H9 (cell line): ENCODE data around the gene SSTR3. TPM values are rescaled to one million over a fixed set of nuclear protein-coding genes. Genes with fewer than 3 reads are reported as not detected.

Experiments
- DNase-seq: peaks from one replicate; pipeline ENCODE4 v3.0.0-alpha.2; 2017
- H2AFZ ChIP-seq: one replicate; pipeline ENCODE4 v1.6.1; 2013; ENCODE audit warnings: mild to moderate bottlenecking, low read length, control low read depth, moderate library complexity
- H2AK5ac ChIP-seq: 2 replicates; pipeline ENCODE4 v1.6.1; 2013; ENCODE audit warnings: low read length, control low read depth, mixed read lengths; ENCODE audit not compliant: insufficient read length
- H2BK120ac ChIP-seq: one replicate; pipeline ENCODE4 v1.6.1; 2013; ENCODE audit warnings: low read depth, mild to moderate bottlenecking, low read length, control low read depth, inconsistent platforms; ENCODE audit not compliant: poor library complexity, severe bottlenecking
- H2BK12ac ChIP-seq: 2 replicates; pipeline ENCODE4 v1.6.1; 2013; ENCODE audit warnings: low read length, control low read depth, mixed read lengths, low read depth; ENCODE audit not compliant: insufficient read length
- H2BK15ac ChIP-seq: 2 replicates; pipeline ENCODE4 v1.6.1; 2013; ENCODE audit warnings: low read depth, low read length, control low read depth
- H2BK20ac ChIP-seq: one replicate; pipeline ENCODE4 v1.6.1; 2013; ENCODE audit warnings: low read depth, mild to moderate bottlenecking, low read length, control low read depth, inconsistent platforms; ENCODE audit not compliant: poor library complexity, severe bottlenecking
- H2BK5ac ChIP-seq: 2 replicates; pipeline ENCODE4 v1.6.1; 2013; ENCODE audit warnings: low read length, control low read depth, mixed read lengths; ENCODE audit not compliant: insufficient read length
- H3K14ac ChIP-seq: 2 replicates; pipeline ENCODE4 v1.6.1; 2013; ENCODE audit warnings: low read length, control low read depth; ENCODE audit not compliant: insufficient read depth
- H3K18ac ChIP-seq: 2 replicates; pipeline ENCODE4 v1.6.1; 2013; ENCODE audit warnings: low read depth, mild to moderate bottlenecking, mixed read lengths, low read length, control low read depth; ENCODE audit not compliant: insufficient read length
- H3K23ac ChIP-seq: 2 replicates; pipeline ENCODE4 v1.6.1; 2013; ENCODE audit warnings: low read length, control low read depth, mixed read lengths, low read depth; ENCODE audit not compliant: insufficient read length
- H3K23me2 ChIP-seq: 2 replicates; pipeline ENCODE4 v1.6.1; 2013; ENCODE audit warnings: low read depth, mild to moderate bottlenecking, mixed read lengths, low read length, control low read depth; ENCODE audit not compliant: insufficient read length, poor library complexity, severe bottlenecking
- H3K27ac ChIP-seq: 2 replicates; pipeline ENCODE4 v1.5.1; 2013; ENCODE audit warnings: low read length, control low read depth, mixed read lengths, low read depth; ENCODE audit not compliant: insufficient read length
- H3K27me3 ChIP-seq: 2 replicates; pipeline ENCODE4 v1.6.1; 2013; ENCODE audit warnings: low read length, control low read depth, inconsistent platforms; ENCODE audit not compliant: insufficient read depth
- H3K4ac ChIP-seq: 2 replicates; pipeline ENCODE4 v1.6.1; 2013; ENCODE audit warnings: low read depth, mild to moderate bottlenecking, control low read depth, inconsistent platforms, low read length, moderate library complexity
- H3K4me1 ChIP-seq: 2 replicates; pipeline ENCODE4 v1.6.1; 2013; ENCODE audit warnings: low read length, control low read depth, inconsistent platforms; ENCODE audit not compliant: insufficient read depth
- H3K4me2 ChIP-seq: 2 replicates; pipeline ENCODE4 v1.6.1; 2013; ENCODE audit warnings: low read length, control low read depth, mixed read lengths; ENCODE audit not compliant: insufficient read length, insufficient read depth
- H3K56ac ChIP-seq: 2 replicates; pipeline ENCODE4 v1.6.1; 2013; ENCODE audit warnings: low read depth, mild to moderate bottlenecking, mixed read lengths, low read length, control low read depth; ENCODE audit not compliant: insufficient read length
- H3K79me1 ChIP-seq: 2 replicates; pipeline ENCODE4 v1.6.1; 2013; ENCODE audit warnings: low read depth, mild to moderate bottlenecking, moderate library complexity, low read length, control low read depth, inconsistent platforms; ENCODE audit not compliant: insufficient read depth, poor library complexity, severe bottlenecking
- H3K79me2 ChIP-seq: 2 replicates; pipeline ENCODE4 v1.6.1; 2013; ENCODE audit warnings: low read length, control low read depth, inconsistent platforms; ENCODE audit not compliant: insufficient read depth
- H3K9ac ChIP-seq: 2 replicates; pipeline ENCODE4 v1.6.1; 2013; ENCODE audit warnings: low read length, control low read depth, mixed read lengths; ENCODE audit not compliant: insufficient read length; ENCODE audit errors: extremely low read depth
- H3K9me3 ChIP-seq: one replicate; pipeline ENCODE4 v1.6.1; 2013; ENCODE audit warnings: low read depth, low read length, inconsistent platforms; ENCODE audit not compliant: control insufficient read depth
- H3T11ph ChIP-seq: one replicate; pipeline ENCODE4 v1.6.1; 2013; ENCODE audit warnings: mild to moderate bottlenecking, low read length, control low read depth, inconsistent platforms
- H4K20me1 ChIP-seq: one replicate; pipeline ENCODE4 v1.6.1; 2013; ENCODE audit not compliant: control insufficient read depth, insufficient read length, insufficient read depth
- H4K5ac ChIP-seq: 2 replicates; pipeline ENCODE4 v1.6.1; 2013; ENCODE audit warnings: low read depth, mild to moderate bottlenecking, mixed read lengths, low read length, control low read depth; ENCODE audit not compliant: insufficient read length
- H4K8ac ChIP-seq: replicated peaks from 2 replicates; pipeline ENCODE4 v1.6.1; 2013; ENCODE audit warnings: low read length, control low read depth, mixed read lengths, low read depth; ENCODE audit not compliant: insufficient read length
- H4K91ac ChIP-seq: 2 replicates; pipeline ENCODE4 v1.6.1; 2013; ENCODE audit warnings: low read depth, mild to moderate bottlenecking, moderate library complexity, mixed read lengths, low read length, control low read depth; ENCODE audit not compliant: insufficient read length
- H3K27ac Mint-ChIP-seq, 3 experiments: 2 replicates in 2 of 3; 3 replicates in 1 of 3; pipeline ENCODE4 v1.8.0; 2020 to 2021; ENCODE audit warnings: mixed read lengths in 3 of 3, mild to moderate bottlenecking in 1 of 3, moderate library complexity in 1 of 3
- H3K27me3 Mint-ChIP-seq: 2 replicates; pipeline ENCODE4 v1.8.0; 2021; ENCODE audit warnings: low read depth, mild to moderate bottlenecking, moderate library complexity, mixed read lengths
- H3K36me3 Mint-ChIP-seq, 3 experiments: 2 replicates in 2 of 3; 3 replicates in 1 of 3; pipeline ENCODE4 v1.8.0; 2020 to 2021; ENCODE audit warnings: low read depth in 3 of 3, mixed read lengths in 3 of 3; ENCODE audit not compliant: insufficient read depth in 1 of 3
- H3K4me1 Mint-ChIP-seq, 2 experiments: 2 replicates each; pipeline ENCODE4 v1.8.0; 2020; ENCODE audit warnings: mixed read lengths in 2 of 2
- H3K4me3 Mint-ChIP-seq, 2 experiments: 2 replicates in 1 of 2; 3 replicates in 1 of 2; pipeline ENCODE4 v1.8.0; 2020 to 2021; ENCODE audit warnings: mild to moderate bottlenecking in 2 of 2, mixed read lengths in 2 of 2, moderate library complexity in 1 of 2
- H3K9me3 Mint-ChIP-seq, 2 experiments: 2 replicates in 1 of 2; 3 replicates in 1 of 2; pipeline ENCODE4 v1.8.0; 2020; ENCODE audit warnings: mild to moderate bottlenecking in 2 of 2, mixed read lengths in 2 of 2, moderate library complexity in 1 of 2
- WGBS: extraction: QIAGEN DNeasy Blood & Tissue Kit; methylation state at CpG from one replicate; pipeline ENCODE4 v1.1.7; 2013; ENCODE audit warnings: missing lambda C conversion rate, low lambda C conversion rate, mixed read lengths; ENCODE audit not compliant: insufficient read length; ENCODE audit errors: extremely low coverage; 5-methylcytosine and 5-hydroxymethylcytosine counted together
- total RNA-seq: library from RNA; stranded (reverse); gene quantifications from 2 replicates; pipeline ENCODE4 v1.2.1, GENCODE V29; 2021
- TF ChIP-seq, protein P1 (sequence below): fragments of 200-600 bp; sonication (generic); conservative IDR thresholded peaks from 3 replicates; pipeline ENCODE4 v1.8.0; 2021; ENCODE audit warnings: antibody characterized with exemption, mild to moderate bottlenecking

The SSTR3 gene
- total RNA-seq, 1 experiment from 2014 or later: 0.68 TPM

DNA sequence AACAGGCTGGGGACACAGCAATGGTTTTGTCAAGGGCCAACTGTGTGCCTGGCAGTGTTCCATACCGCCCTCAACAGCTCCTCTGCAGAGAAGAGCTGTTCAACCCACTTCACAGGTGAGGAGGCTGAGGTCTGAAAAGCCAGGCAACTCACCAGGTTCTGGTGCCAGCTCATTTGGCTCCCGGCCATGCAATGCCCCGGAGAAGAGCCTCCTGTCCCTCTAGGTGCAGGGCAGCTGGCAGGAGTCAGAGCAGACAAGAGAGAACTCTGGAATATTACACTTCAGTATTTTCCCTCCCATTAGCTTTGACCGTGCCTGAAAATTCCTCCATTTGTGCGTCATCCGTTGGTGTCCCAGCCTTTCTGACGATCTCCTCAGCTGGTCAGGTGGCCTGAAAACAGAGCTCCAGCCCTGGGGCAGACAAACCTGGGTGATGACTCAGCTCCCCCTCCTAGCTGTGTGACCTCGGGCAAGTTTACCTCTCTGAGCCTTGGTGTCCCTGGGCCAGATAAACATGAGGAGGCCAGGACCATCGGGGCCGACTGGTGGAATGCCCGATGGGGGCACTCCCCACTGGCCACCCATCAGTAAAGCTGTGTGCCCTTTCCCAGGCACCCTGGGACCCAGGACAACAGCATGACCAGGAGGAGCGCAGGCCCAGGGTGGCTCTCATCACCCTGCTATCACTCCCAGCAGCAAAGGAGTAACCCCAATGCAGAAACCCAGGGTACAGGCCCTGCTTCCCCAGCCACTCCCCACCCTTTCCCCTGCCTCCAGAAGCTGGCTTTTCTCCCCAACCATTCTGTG lies 14.6 kb downstream of the SSTR3 start:
- no peak overlapping the region for H3K23ac ChIP-seq
- Mint-ChIP-seq H3K27ac (no peak overlapping the region; a peak in 1 of 7 replicates), H3K9me3 (peaks cover 11 to 12% of the 10 kb centered on the region in 2 experiments), H3K27me3 (peaks cover 7% of the 10 kb centered on the region), H3K36me3 (peaks cover 8 to 10% (median 8%) of the 10 kb centered on the region in 3 experiments), H3K4me1 (peaks cover 20 to 42% of the 10 kb centered on the region in 2 experiments), H3K4me3 (peak overlapping the region; percentile 79 to 82; a peak in 3 of 5 replicates)
- peak overlapping the region; percentile 87 for H3K4me2 ChIP-seq
- H3K56ac ChIP-seq: no peak overlapping the region
- H4K20me1 ChIP-seq: no peaks in the 10 kb centered on the region
- no peak overlapping the region for H3K4ac ChIP-seq
- no peak overlapping the region for H3K27ac ChIP-seq
- H3K9ac ChIP-seq: no peak overlapping the region
- no peaks in the 10 kb centered on the region for H3K79me2 ChIP-seq
- no peak for DNase-seq
- H4K91ac ChIP-seq: no peak overlapping the region
- H3K4me1 ChIP-seq: no peaks in the 10 kb centered on the region; the same call in 1 of the 2 replicates
- H2BK20ac ChIP-seq: no peak overlapping the region
- H2BK120ac ChIP-seq: no peak overlapping the region
- H4K8ac ChIP-seq: no peak overlapping the region
- H3K9me3 ChIP-seq: peaks cover 5% of the 10 kb centered on the region
- no peak overlapping the region for H2AK5ac ChIP-seq
- WGBS: no CpG with 5 or more reads among the region's 12 CpGs
- H3K79me1 ChIP-seq: no peaks in the 10 kb centered on the region
- H3K27me3 ChIP-seq: no peaks in the 10 kb centered on the region
- H2BK12ac ChIP-seq: no peak overlapping the region
- H2BK15ac ChIP-seq: no peak overlapping the region
- no peak overlapping the region for H2AFZ ChIP-seq
- H3K23me2 ChIP-seq: peaks cover 5% of the 10 kb centered on the region
- H4K5ac ChIP-seq: no peak overlapping the region
- H3T11ph ChIP-seq: no peak overlapping the region
- H2BK5ac ChIP-seq: no peak overlapping the region
- H3K14ac ChIP-seq: no peak overlapping the region
- no peak overlapping the region for H3K18ac ChIP-seq
- TF ChIP-seq, protein P1, sequence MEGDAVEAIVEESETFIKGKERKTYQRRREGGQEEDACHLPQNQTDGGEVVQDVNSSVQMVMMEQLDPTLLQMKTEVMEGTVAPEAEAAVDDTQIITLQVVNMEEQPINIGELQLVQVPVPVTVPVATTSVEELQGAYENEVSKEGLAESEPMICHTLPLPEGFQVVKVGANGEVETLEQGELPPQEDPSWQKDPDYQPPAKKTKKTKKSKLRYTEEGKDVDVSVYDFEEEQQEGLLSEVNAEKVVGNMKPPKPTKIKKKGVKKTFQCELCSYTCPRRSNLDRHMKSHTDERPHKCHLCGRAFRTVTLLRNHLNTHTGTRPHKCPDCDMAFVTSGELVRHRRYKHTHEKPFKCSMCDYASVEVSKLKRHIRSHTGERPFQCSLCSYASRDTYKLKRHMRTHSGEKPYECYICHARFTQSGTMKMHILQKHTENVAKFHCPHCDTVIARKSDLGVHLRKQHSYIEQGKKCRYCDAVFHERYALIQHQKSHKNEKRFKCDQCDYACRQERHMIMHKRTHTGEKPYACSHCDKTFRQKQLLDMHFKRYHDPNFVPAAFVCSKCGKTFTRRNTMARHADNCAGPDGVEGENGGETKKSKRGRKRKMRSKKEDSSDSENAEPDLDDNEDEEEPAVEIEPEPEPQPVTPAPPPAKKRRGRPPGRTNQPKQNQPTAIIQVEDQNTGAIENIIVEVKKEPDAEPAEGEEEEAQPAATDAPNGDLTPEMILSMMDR: no peak
